ENCODE measurements around the gene WHRN.

- TF ChIP-seq ZNF121 (CRISPR knock-in tag; IDR thresholded peaks at IDR 0.05) (no peak), ZNF281 (CRISPR knock-in tag; IDR thresholded peaks at IDR 0.05) (no peak), AR (CRISPR knock-in tag; IDR thresholded peaks at IDR 0.05) (no peak), KAT7 (CRISPR knock-in tag; IDR thresholded peaks at IDR 0.05; ENCODE audit: borderline replicate concordance) (no peak), NR2C2 (CRISPR knock-in tag; IDR thresholded peaks at IDR 0.05) (no peak), CTCF (IDR thresholded peaks at IDR 0.05) (no peak), SP1 (CRISPR knock-in tag; conservative IDR thresholded peaks at IDR 0.05) (no peak), FOXP4 (CRISPR knock-in tag; IDR thresholded peaks at IDR 0.05) (no peak), TEAD4 (CRISPR knock-in tag; IDR thresholded peaks at IDR 0.05) (no peak), ATF6 (CRISPR knock-in tag; IDR thresholded peaks at IDR 0.05) (no peak), PRRX2 (CRISPR knock-in tag; IDR thresholded peaks at IDR 0.05) (no peak)
Measured at GRCh38 chr9:114465906-114466900, 39.1 kb downstream of the WHRN start.
